HK-2 (cell line): ENCODE results near the gene TTC5.
"Not testable (repeated sequence)": the region's sequence is repeated elsewhere in the genome, so short reads cannot be mapped to it uniquely, and the experiment has no call there.

Experiments used
- DNase-seq: peaks from one replicate; pipeline ENCODE4 v3.0.0-alpha.2; 2018; ENCODE audit not compliant: unreplicated experiment

TTC5 gene

GRCh38 chr14:20305265-20306078 lies at the start of gene TTC5:
Gene TTC5, minus strand, starts transcription at chr14:20305951. Its CDS starts 14 bp downstream, at chr14:20305937.
- peak; percentile 83 for DNase-seq

GRCh38 chr14:20350860-20351259 lies 45.1 kb upstream of the TTC5 start:
- DNase-seq = no peak

GRCh38 chr14:20350282-20350681 lies 44.5 kb upstream of the TTC5 start:
- no peak for DNase-seq

GRCh38 chr14:20347747-20348146 lies 42.0 kb upstream of the TTC5 start:
- DNase-seq = no peak

- no peak for DNase-seq
These were observed 41.0 kb upstream of the TTC5 start for GRCh38 chr14:20346713-20347112.

- no peak for DNase-seq
These were observed 39.6 kb upstream of the TTC5 start for GRCh38 chr14:20345366-20345765.

- DNase-seq = no peak
These were observed 38.1 kb upstream of the TTC5 start for GRCh38 chr14:20343862-20344220.

- DNase-seq = peak; percentile 99
These were observed 37.5 kb upstream of the TTC5 start, which contains the start of gene PARP2 for GRCh38 chr14:20343092-20343861. Gene PARP2, plus strand, starts transcription at chr14:20343635. Its CDS starts 7 bp downstream, at chr14:20343642.

GRCh38 chr14:20341646-20342045 lies 35.9 kb upstream of the TTC5 start:
- DNase-seq = no peak

- not testable (repeated sequence) for DNase-seq
These were observed 35.3 kb upstream of the TTC5 start for GRCh38 chr14:20341032-20341431.

GRCh38 chr14:20334017-20334416 lies 28.3 kb upstream of the TTC5 start:
- DNase-seq = no peak

GRCh38 chr14:20333494-20333841 lies 27.7 kb upstream of the TTC5 start:
- DNase-seq = no peak

- DNase-seq = peak; percentile 65
These were observed 27.2 kb upstream of the TTC5 start, which contains the start of gene CCNB1IP1 for GRCh38 chr14:20332788-20333493. Gene CCNB1IP1, minus strand, starts transcription at chr14:20333279. Its CDS starts 16,756 bp downstream, at chr14:20316523.

GRCh38 chr14:20332431-20332787 lies 26.7 kb upstream of the TTC5 start:
- no peak for DNase-seq

- no peak for DNase-seq
These were observed 25.4 kb upstream of the TTC5 start for GRCh38 chr14:20331053-20331613.

GRCh38 chr14:20329355-20329754 lies 23.6 kb upstream of the TTC5 start:
- no peak for DNase-seq

GRCh38 chr14:20328705-20329104 lies 23.0 kb upstream of the TTC5 start:
- DNase-seq = no peak

GRCh38 chr14:20327005-20327869 lies 21.5 kb upstream of the TTC5 start:
- no peak for DNase-seq

- DNase-seq = no peak
These were observed 12.0 kb upstream of the TTC5 start for GRCh38 chr14:20317720-20318119.

- no peak for DNase-seq
These were observed 8.3 kb upstream of the TTC5 start for GRCh38 chr14:20314026-20314425.

GRCh38 chr14:20306079-20306423 lies 300 bp upstream of the TTC5 start:
- DNase-seq = no peak
